SK-N-MC (cell line): ENCODE measurements around the gene ERBB4.

Experiments
- EZH2 ChIP-seq: fragments of 200-600 bp; sonication (generic); IDR thresholded peaks from one replicate; pipeline ENCODE4 v1.6.1; 2017; ENCODE audit warnings: antibody characterized with exemption
- FOXP2 ChIP-seq: optimal IDR thresholded peaks from 2 replicates; pipeline ENCODE3; 2011; ENCODE audit warnings: mild to moderate bottlenecking, moderate library complexity; ENCODE audit not compliant: insufficient read depth; ENCODE audit errors: extremely low read length, control extremely low read depth
- POLR2AphosphoS5 ChIP-seq: IDR thresholded peaks from 2 replicates; pipeline ENCODE4 v1.6.1; 2012; ENCODE audit warnings: mild to moderate bottlenecking, low read depth, low read length, borderline replicate concordance

DNA sequence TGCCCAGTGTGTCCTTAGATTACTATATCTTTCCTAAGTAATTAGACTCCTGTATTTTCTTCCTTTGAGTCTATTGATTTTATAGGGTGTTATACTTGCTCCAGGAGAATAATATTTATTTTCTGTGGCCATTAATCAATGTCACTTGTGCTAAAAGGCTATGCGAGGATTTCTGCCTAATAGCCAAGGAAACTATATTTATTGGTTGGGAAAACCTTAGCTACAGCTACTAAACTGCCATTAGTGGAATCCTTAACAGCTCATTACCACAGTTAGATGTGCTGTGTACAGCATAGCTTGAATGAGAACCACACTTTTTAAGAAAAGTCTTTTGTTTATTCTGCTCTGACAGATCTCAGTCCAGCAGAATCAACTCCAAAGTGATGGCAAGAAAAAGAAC is 537.3 kb downstream of the ERBB4 start:
- TF ChIP-seq EZH2, result no peak
- no peak for TF ChIP-seq POLR2AphosphoS5
- TF ChIP-seq FOXP2, result no peak
